GM21447 (cell line): ENCODE measurements around the gene PCDHGA1.

Experiments
- ATAC-seq: cut with Tn5 transposase; IDR thresholded peaks from one replicate; pipeline ENCODE4 v1.9.1; 2021; ENCODE audit not compliant: unreplicated experiment

PCDHGA1 gene

DNA sequence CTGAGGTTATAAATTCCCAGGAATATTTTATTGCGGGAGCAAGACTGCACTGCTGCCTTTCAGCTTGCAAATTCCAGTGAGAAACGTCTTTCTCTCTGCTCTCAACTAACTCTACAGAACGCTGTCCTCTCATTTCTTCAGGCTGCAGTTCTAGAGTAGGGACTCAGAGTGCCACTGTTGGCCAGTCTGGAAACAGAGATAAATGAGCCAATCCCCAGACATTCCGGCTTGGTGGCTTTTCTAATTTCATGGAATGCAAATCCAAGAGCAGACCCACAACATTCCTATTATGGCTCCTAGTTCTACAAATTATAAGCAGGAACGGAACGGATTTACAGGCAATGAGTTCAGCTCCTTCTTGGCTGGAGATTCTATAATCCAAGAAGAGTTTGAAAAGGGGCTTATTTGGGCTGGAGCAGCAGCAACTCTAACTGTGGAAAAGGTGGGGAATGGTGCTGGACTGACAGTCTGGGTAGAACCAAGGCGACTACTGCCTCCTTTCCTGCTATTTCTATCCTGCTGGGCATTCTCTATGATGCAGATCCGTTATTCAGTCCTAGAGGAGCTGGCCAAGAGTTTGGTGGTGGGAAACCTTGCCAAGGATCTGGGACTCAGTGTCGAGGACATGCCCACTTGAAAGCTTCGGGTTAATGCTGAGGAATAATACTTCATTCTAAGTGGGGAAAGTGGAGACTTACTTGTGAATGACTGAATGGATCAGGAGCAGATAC lies 109.3 kb downstream of the PCDHGA1 start:
- no peak for ATAC-seq

DNA sequence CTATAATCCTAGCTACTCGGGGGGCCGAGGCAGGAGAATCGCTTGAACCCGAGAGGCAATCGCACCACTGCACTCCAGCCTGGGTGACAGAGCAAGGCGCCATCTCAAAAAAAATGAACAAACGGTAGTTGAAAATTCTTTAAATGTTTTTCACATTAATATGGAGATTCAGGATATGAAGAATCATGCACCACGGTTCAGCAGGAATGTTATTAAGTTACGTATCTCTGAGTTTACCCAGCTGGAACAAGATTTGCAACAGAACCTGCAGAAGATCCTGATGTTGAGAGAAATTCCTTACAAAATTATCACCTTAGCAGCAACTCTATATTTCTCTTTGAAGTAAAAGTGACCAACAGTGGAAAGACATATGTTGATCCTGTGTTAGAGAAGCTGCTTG lies 110.0 kb downstream of the PCDHGA1 start:
- no peak for ATAC-seq

DNA sequence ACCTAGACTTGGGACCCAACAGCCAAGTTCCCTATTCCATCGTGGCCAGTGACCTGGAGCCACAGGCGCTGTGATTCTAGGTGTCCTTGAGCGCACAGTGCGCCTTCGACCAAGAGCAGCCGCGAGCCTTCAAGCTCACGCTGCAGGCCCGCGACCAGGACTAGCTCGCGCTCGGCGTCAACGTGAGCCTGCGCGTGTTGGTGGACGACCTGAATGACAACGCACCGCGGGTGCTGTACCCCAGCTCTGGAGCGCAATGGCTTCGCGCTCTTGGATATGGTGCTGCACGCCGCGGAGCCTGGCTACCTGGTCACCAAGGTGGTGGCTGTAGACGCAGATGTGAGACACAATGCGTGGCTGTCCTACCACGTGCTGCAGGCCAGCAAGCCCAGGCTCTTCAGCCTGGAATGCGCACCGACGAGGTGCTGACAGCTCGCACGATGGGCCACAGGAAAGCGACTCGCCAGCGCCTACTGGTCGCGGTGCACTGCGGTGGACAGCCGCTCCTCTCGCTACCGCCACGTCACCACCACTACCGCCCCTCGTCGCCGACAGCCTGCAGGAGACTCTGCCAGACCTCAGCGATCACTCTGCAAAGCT lies 111.4 kb downstream of the PCDHGA1 start:
- ATAC-seq, result no peak

DNA sequence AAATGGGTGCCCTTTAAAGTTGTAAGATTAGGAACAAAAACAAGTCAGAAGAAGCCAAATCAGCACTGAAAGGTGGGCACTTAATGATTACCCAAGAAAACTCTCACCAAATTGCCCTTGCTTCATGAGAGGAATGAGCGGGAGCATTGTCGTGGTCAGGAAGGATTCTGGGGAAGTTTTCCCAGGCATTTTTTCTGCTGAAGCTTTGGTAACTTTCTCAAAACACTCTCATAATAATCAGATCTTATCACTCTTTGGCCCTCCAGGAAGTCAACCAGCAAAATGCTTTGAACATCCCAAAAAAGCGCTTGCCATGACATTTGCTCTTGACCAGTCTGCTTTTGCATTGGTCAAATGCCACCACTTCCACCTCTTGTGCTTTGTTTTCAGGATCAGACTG lies 135.0 kb downstream of the PCDHGA1 start:
- no peak for ATAC-seq

DNA sequence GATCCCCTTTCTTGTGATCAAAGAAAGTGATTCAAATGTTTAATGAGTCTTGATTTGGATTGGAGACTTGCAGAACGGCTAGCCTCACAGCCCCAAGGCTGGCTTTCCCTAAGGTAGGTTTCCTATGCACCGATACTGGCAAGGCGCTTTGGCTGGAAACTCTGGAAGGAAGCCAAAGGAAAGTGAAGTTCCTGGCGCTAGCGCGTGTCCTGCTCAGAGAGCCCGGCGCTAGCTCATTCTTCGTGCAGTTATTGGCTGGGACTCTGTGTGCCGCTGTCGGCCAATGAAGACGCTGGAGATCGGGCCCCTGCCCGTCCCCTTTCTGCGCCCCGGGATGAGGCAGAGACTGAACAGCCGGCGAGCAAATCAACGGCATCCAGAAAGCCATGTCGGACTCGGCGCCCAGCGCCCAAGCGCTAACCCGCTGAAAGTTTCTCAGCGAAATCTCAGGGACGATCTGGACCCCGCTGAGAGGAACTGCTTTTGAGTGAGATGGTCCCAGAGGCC lies 145.4 kb downstream of the PCDHGA1 start, which contains the start of gene PCDHGC3:
TSS of gene PCDHGC3 (plus strand) at position 342 of the 507 bp plus-strand sequence. CDS start at position 493, 151 bp downstream.
- ATAC-seq, result peak; percentile 98

DNA sequence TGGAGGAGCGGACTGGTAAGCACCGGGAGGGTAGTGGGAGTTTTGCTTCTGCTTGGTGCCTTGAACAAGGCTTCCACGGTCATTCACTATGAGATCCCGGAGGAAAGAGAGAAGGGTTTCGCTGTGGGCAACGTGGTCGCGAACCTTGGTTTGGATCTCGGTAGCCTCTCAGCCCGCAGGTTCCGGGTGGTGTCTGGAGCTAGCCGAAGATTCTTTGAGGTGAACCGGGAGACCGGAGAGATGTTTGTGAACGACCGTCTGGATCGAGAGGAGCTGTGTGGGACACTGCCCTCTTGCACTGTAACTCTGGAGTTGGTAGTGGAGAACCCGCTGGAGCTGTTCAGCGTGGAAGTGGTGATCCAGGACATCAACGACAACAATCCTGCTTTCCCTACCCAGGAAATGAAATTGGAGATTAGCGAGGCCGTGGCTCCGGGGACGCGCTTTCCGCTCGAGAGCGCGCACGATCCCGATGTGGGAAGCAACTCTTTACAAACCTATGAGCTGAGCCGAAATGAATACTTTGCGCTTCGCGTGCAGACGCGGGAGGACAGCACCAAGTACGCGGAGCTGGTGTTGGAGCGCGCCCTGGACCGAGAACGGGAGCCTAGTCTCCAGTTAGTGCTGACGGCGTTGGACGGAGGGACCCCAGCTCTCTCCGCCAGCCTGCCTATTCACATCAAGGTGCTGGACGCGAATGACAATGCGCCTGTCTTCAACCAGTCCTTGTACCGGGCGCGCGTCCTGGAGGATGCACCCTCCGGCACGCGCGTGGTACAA lies 146.0 kb downstream of the PCDHGA1 start:
- ATAC-seq, result peak; percentile 25

DNA sequence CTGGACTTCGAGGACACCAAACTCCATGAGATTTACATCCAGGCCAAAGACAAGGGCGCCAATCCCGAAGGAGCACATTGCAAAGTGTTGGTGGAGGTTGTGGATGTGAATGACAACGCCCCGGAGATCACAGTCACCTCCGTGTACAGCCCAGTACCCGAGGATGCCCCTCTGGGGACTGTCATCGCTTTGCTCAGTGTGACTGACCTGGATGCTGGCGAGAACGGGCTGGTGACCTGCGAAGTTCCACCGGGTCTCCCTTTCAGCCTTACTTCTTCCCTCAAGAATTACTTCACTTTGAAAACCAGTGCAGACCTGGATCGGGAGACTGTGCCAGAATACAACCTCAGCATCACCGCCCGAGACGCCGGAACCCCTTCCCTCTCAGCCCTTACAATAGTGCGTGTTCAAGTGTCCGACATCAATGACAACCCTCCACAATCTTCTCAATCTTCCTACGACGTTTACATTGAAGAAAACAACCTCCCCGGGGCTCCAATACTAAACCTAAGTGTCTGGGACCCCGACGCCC lies 146.8 kb downstream of the PCDHGA1 start:
- ATAC-seq, result no peak

DNA sequence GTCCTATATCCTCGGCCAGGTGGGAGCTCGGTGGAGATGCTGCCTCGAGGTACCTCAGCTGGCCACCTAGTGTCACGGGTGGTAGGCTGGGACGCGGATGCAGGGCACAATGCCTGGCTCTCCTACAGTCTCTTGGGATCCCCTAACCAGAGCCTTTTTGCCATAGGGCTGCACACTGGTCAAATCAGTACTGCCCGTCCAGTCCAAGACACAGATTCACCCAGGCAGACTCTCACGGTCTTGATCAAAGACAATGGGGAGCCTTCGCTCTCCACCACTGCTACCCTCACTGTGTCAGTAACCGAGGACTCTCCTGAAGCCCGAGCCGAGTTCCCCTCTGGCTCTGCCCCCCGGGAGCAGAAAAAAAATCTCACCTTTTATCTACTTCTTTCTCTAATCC lies 147.5 kb downstream of the PCDHGA1 start:
- ATAC-seq, result no peak

DNA sequence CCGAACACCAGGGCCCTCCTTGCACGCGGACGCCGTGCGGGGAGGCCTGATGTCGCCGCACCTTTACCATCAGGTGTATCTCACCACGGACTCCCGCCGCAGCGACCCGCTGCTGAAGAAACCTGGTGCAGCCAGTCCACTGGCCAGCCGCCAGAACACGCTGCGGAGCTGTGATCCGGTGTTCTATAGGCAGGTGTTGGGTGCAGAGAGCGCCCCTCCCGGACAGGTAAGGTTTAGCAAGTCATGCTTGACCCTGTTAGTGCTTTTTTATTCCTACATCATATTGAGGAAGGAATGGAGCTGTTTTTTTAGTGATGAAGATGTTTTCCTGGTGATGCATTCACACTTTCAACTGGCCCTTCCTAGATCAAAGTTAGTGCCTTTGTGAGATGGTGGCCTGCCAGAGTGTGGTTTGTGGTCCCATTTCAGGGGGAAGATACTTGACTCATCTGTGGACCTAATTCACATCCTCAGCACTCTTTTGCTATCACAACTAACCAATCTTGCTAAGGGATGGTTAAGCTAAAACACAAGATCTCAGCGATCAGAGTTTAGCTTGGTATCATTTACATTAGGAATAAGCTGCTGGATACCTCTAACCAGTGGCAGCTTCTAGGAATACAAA lies 148.1 kb downstream of the PCDHGA1 start:
- ATAC-seq, result no peak

DNA sequence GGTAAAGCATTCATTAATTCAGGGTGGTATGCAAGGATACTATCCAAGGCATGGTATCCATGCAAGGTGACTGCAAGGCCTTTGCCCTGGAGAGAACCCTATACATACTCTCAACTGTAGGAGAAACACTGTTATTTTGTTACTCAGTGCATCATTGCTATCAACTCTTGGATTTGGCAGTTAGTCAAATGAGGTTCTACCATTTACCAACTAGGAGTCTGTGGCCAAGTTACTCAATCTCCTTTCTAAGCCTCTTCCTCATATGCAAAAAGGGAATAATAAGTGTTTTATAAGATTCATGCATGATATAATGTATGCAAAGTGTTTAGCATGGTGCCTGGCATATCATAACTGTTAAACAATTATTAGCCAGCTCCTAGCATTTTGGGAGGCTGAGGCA lies 149.5 kb downstream of the PCDHGA1 start:
- ATAC-seq, result no peak

DNA sequence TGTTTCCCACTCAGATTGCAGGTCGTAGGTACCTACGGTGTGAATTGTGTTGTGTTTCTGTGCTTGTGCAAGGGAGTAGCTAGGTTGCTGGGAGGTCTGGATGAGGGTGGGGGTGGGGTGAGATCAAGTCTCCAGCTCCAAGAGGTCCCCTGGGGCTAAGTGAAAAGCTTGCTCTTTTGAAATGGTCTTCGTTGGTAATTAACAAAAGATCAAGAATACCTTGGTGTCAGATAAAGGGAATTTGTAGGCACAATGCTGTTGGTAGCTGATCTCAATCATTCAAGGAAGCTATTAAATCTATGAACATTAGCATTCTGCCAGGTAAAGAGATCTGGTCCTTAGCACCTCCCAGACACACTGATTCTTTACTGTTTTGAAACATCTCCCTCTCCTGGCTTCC lies 153.6 kb downstream of the PCDHGA1 start:
- ATAC-seq, result no peak

DNA sequence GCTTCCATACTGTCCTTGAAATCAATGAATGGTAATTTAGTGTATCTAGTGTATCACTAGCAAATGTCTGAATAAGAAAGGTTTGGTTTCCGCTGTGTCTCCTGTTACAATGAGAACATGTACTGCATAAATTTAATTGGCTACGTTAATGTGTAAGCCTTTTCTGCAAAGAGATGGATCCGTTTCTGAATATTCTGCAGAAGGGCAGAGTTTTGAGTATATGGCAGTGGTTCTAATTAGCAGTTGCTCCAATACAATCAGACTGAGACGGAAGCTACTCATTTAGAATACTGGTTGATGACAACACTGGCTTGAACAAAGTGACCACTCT lies 154.0 kb downstream of the PCDHGA1 start:
- no peak for ATAC-seq

DNA sequence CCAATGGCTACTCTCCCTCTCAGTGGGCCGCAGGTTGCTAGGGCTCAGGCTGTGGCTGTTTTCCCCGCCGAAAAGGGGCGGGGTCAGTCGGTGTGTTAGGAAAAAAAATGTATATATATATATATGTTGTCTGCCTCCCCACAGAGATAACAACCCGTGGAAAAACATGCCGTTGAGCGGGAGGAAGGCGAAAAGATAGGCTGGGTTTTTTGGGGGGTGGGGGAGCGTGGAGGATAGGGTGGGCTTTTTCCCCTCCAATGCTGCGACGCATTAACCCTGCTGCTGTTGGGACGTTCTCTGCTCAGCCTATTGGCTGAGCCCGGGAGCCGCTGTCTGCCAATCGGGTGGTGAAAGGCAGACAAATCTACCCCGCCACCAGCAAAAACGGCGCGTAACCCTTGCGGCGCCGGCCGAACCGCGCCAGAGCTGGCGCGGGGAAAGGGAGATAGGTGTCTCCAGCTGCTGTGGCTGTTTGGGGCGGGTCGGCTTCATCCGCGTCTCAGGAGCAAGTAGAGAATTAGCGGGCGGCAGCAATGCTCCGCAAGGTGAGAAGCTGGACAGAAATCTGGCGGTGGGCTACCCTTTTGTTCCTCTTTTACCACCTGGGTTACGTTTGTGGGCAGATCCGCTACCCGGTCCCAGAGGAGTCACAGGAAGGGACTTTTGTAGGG lies 154.5 kb downstream of the PCDHGA1 start, which contains the start of gene PCDHGC4:
TSS of gene PCDHGC4 (plus strand) at position 390 of the 671 bp plus-strand sequence. CDS start at position 534, 144 bp downstream.
- ATAC-seq, result no peak

DNA sequence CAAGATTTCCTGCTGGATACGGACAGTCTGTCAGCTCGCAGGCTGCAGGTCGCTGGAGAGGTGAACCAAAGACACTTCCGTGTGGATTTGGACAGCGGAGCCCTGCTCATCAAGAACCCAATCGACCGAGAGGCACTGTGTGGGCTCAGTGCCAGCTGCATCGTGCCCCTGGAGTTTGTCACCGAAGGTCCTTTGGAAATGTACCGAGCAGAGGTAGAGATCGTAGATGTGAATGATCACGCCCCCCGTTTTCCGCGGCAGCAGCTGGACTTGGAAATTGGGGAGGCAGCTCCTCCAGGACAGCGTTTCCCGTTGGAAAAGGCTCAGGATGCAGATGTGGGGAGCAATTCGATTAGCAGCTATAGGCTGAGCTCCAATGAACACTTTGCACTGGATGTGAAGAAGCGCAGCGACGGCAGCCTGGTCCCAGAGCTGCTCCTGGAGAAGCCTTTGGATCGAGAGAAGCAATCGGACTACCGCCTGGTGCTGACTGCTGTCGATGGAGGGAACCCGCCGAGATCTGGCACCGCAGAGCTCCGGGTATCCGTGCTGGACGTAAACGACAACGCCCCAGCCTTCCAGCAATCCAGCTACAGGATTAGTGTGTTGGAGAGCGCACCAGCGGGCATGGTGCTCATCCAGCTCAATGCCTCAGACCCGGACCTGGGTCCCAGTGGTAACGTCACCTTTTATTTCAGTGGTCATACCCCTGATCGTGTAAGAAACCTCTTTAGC lies 155.2 kb downstream of the PCDHGA1 start:
- ATAC-seq, result no peak

DNA sequence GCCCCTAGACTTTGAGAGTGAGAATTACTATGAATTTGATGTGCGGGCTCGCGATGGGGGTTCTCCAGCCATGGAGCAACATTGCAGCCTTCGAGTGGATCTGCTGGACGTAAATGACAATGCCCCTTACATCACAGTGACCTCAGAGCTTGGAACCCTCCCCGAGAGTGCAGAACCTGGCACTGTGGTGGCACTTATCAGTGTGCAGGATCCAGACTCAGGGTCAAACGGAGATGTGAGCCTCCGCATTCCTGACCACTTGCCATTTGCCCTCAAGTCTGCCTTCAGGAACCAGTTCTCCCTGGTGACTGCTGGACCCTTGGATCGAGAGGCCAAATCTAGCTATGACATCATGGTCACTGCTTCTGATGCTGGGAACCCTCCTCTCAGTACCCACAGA lies 155.8 kb downstream of the PCDHGA1 start:
- no peak for ATAC-seq

DNA sequence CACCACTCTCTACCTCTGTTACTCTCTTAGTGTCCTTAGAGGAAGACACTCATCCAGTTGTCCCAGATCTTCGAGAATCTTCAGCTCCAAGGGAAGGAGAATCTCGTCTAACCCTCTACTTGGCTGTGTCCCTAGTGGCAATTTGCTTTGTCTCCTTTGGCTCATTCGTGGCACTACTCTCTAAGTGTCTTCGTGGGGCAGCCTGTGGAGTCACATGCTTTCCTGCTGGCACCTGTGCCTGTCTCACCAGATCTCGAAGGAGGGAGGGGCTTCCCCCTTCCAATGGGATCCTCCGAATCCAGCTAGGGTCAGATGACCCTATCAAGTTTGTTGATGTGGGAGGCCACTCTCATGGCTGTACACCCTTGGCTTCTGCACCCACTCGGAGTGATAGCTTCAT lies 156.8 kb downstream of the PCDHGA1 start:
- no peak for ATAC-seq

DNA sequence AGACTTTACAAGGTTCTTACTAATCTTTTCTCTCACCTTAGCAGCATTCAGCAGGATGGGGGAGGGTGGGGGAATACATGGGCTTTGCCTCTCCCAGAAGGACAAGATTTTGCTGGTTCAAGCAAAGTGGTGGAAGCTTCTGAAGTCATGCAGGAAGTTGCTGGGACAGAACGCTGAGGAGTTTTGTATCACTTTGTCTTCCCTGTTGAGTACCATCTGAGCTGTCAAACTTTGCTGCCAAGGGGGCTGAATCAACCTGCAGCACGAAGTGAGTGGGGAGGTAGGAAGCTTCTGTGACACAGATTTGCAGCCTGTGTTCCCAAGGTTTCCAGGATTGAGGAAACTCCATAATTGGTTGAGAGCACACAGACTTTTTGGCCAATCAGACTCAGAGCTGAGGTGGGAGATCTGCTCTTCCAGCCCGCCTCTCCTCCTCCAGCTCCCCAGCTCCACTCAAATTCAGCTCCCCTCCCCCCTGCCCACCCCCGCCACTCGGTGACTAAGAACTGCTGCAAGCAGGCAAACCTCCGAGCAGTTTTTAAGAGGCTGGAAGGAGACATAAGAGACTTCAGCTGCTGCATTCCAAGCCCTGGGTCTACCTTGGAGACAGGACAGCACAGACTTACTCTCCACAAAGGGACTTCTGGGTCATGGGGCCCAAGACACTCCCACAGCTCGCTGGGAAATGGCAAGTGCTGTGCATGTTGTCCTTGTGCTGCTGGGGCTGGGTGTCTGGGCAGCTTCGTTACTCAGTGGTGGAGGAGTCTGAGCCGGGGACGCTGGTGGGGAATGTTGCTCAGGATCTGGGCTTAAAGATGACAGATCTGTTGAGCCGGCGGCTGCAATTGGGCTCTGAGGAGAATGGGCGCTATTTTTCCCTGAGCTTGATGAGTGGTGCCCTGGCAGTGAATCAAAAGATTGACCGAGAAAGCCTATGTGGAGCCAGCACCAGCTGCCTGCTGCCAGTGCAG lies 158.6 kb downstream of the PCDHGA1 start, which contains the start of gene PCDHGC5:
TSS of gene PCDHGC5 (plus strand) at position 491 of the 971 bp plus-strand sequence. CDS start at position 651, 160 bp downstream.
- ATAC-seq, result no peak

DNA sequence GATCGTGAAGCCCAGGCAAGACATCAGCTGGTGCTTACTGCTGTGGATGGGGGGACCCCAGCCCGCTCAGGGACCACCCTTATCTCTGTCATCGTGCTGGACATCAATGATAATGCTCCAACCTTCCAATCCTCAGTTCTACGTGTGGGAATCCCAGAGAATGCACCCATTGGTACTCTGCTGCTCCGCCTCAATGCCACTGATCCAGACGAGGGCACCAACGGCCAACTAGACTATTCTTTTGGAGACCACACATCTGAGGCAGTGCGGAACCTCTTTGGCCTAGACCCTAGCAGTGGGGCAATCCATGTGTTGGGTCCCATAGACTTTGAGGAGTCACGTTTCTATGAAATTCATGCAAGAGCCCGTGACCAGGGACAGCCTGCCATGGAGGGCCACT lies 159.5 kb downstream of the PCDHGA1 start:
- no peak for ATAC-seq
